K562 (cell line): ENCODE data around the gene FOCAD. TPM values are rescaled to one million over a fixed set of nuclear protein-coding genes. Genes with fewer than 3 reads are reported as not detected.

Experiments used
- ATAC-seq: fragments of 200-7000 bp; cut with Tn5 transposase; 3 replicates; pipeline ENCODE4 v1.9.1; 2020; ENCODE audit warnings: moderate library complexity
- BruUV-seq: library from RNA; stranded (reverse); fragments of 400-500 nt; replicated peaks from 2 replicates; lab custom pipeline; 2021; lab: Mats Ljungman, UMichigan
- CTCF ChIA-PET: fragments of 300-600 bp; formaldehyde crosslinking; extraction: SDS; loops from one replicate; lab custom pipeline; 2021; ENCODE audit warnings: low intra/inter-chr PET ratio; lab: Yijun Ruan, JAX
- POLR2A ChIA-PET: fragments of 300-600, 350-650 bp; sonication (Branson Sonifier 250); formaldehyde crosslinking; extraction: SDS; loops from one replicate; lab custom pipeline; 2021; ENCODE audit warnings: antibody characterized with exemption, inconsistent platforms; lab: Yijun Ruan, JAX
- DNase-seq, 4 experiments: peaks; one replicate each; pipeline versions ENCODE4 v3.0.0 to v3.0.0-alpha.2; 2011 to 2018; ENCODE audit warnings: low spot score in 3 of 4, mixed read lengths in 3 of 4; ENCODE audit errors: extremely low read depth in 1 of 4
- FAIRE-seq: peaks from 2 replicates; lab custom pipeline; 2011; peaks lifted over from hg19 to GRCh38; lab: Jason Lieb, UNC
- H2AFZ ChIP-seq: 2 replicates; pipeline ENCODE4 v1.6.0; 2011; ENCODE audit warnings: low read depth, low read length, control low read depth, inconsistent platforms
- H3K27ac ChIP-seq: fragments of 200-600 bp; 3 replicates; pipeline ENCODE4 v1.8.0; 2011; ENCODE audit warnings: low read depth, mild to moderate bottlenecking, control low read depth, inconsistent platforms, low read length, moderate library complexity, mixed read lengths; ENCODE audit errors: extremely low read depth
- H3K27me3 ChIP-seq, 2 experiments: fragments of 300-600 bp in 1 of 2; 2 replicates in 1 of 2; 3 replicates in 1 of 2; pipeline versions ENCODE4 v1.6.0 to v1.8.0; 2011; ENCODE audit warnings: inconsistent platforms in 2 of 2, low read length in 2 of 2, mild to moderate bottlenecking in 1 of 2, mixed read lengths in 1 of 2, moderate library complexity in 1 of 2; ENCODE audit not compliant: control insufficient read depth in 2 of 2, insufficient read depth in 2 of 2
- H3K36me3 ChIP-seq: fragments of 300-600 bp; 3 replicates; pipeline ENCODE4 v1.8.0; 2011; ENCODE audit warnings: mild to moderate bottlenecking, low read length, inconsistent platforms; ENCODE audit not compliant: control insufficient read depth, insufficient read depth
- H3K4me1 ChIP-seq, 2 experiments: fragments of 200-600 bp in 1 of 2; replicated peaks in 1 of 2; 2 replicates in 1 of 2; 3 replicates in 1 of 2; pipeline versions ENCODE4 v1.5.1 to v1.8.0; 2011; ENCODE audit warnings: inconsistent platforms in 2 of 2, low read length in 2 of 2, mild to moderate bottlenecking in 1 of 2, mixed read lengths in 1 of 2, moderate library complexity in 1 of 2; ENCODE audit not compliant: control insufficient read depth in 2 of 2, insufficient read depth in 2 of 2
- H3K4me2 ChIP-seq: 2 replicates; pipeline ENCODE4 v1.6.1; 2011; ENCODE audit warnings: low read length, control low read depth, inconsistent platforms, mixed read lengths; ENCODE audit not compliant: insufficient read depth
- H3K4me3 ChIP-seq: fragments of 200-600 bp; sonication (generic), shearing (Covaris generic); 2 replicates; pipeline ENCODE4 v1.5.1; 2016; ENCODE audit warnings: control low read depth, inconsistent platforms
- H3K79me2 ChIP-seq: fragments of 200-600 bp; 3 replicates; pipeline ENCODE4 v1.8.0; 2011; ENCODE audit warnings: low read length, inconsistent platforms; ENCODE audit not compliant: control insufficient read depth, insufficient read depth
- H3K9ac ChIP-seq, 2 experiments: 2 replicates each; pipeline versions ENCODE4 v1.6.0 to v1.6.1; 2011; ENCODE audit warnings: low read depth in 2 of 2, low read length in 2 of 2, control low read depth in 1 of 2, inconsistent platforms in 1 of 2, mild to moderate bottlenecking in 1 of 2, mixed read lengths in 1 of 2; ENCODE audit not compliant: insufficient read depth in 1 of 2
- H3K9me1 ChIP-seq: one replicate; pipeline ENCODE4 v1.6.0; 2011; ENCODE audit warnings: inconsistent platforms, mild to moderate bottlenecking, low read length, moderate library complexity; ENCODE audit not compliant: control insufficient read depth, insufficient read depth
- H3K9me3 ChIP-seq: replicated peaks from 2 replicates; pipeline ENCODE4 v1.5.1; 2011; ENCODE audit warnings: low read depth, low read length, inconsistent platforms; ENCODE audit not compliant: control insufficient read depth, insufficient read depth
- H4K20me1 ChIP-seq: replicated peaks from 2 replicates; pipeline ENCODE4 v1.6.1; 2011; ENCODE audit warnings: low read length, inconsistent platforms, mixed read lengths; ENCODE audit not compliant: control insufficient read depth, insufficient read depth
- CBX2 ChIP-seq: fragments of 200-600 bp; sonication (generic); IDR thresholded peaks from one replicate; pipeline ENCODE4 v1.6.1; 2012; ENCODE audit warnings: mild to moderate bottlenecking, low read length, inconsistent platforms; ENCODE audit not compliant: insufficient read depth, poor library complexity, severe bottlenecking
- CBX5 ChIP-seq: IDR thresholded peaks from 2 replicates; pipeline ENCODE4 v1.6.1; 2014; ENCODE audit warnings: low read depth, borderline replicate concordance
- HNRNPL ChIP-seq: fragments of 200-400 bp; formaldehyde crosslinking; IDR thresholded peaks from 2 replicates; pipeline ENCODE4 v1.6.1; 2017; ENCODE audit warnings: low read depth, mild to moderate bottlenecking, low read length
- NFE2 ChIP-seq: IDR thresholded peaks from 2 replicates; pipeline ENCODE4 v1.6.1; 2014; ENCODE audit warnings: antibody characterized with exemption, low read depth
- XRCC5 ChIP-seq: fragments of 200-400 bp; formaldehyde crosslinking; IDR thresholded peaks from 2 replicates; pipeline ENCODE4 v1.6.1; 2017; ENCODE audit warnings: low read depth, mild to moderate bottlenecking, low read length
- WGBS: fragments of 100-300 bp; shearing (Covaris generic); methylation state at CpG from one replicate; pipeline ENCODE4 v1.1.6; 2016; ENCODE audit warnings: low coverage, mixed read lengths; ENCODE audit not compliant: insufficient coverage; ENCODE audit errors: missing lambda C conversion rate; 5-methylcytosine and 5-hydroxymethylcytosine counted together
- in situ Hi-C: fragments of 300-500 bp; cut with MboI; formaldehyde crosslinking; loops from 4 replicates; pipeline ENCODE4 v1.15.0; 2018; ENCODE audit warnings: inconsistent platforms, mixed read lengths
- intact Hi-C: fragments of 100-400 bp; cut with micrococcal nuclease; formaldehyde crosslinking; loops from 2 replicates; pipeline ENCODE4 v1.14.2; 2022
- polyA plus RNA-seq, 8 experiments: library from polyadenylated mRNA; depleted of rRNA in 4 of 8; stranded (reverse) in 5 of 8; unstranded in 3 of 8; fragments of >200 nt; fragmentation: Nextera tagmentation in 2 of 8; fragmentation: Illumina TruSeq in 1 of 8; extraction: Ambion mirVana in 2 of 8; extraction: Trizol in 1 of 8; gene quantifications; 2 replicates each; pipeline versions ENCODE4 v1.2.1 to v1.2.3, GENCODE V29; 2011 to 2014; ENCODE audit warnings: inconsistent platforms in 1 of 8, missing spikeins in 1 of 8
- total RNA-seq, 7 experiments: library from RNA; depleted of rRNA in 6 of 7; stranded (reverse); fragments of >200 nt in 6 of 7; fragmentation: Illumina TruSeq in 2 of 7; extraction: Trizol in 2 of 7; gene quantifications; 2 replicates each; pipeline versions ENCODE4 v1.2.1 to v1.2.3, GENCODE V29; 2011 to 2021; ENCODE audit warnings: low replicate concordance in 1 of 7
- TF ChIP-seq, protein P1 (sequence below): IDR thresholded peaks from 3 replicates; pipeline ENCODE4 v1.6.1; 2011; ENCODE audit warnings: borderline replicate concordance, mild to moderate bottlenecking, moderate library complexity; ENCODE audit not compliant: insufficient read length; ENCODE audit errors: extremely low read depth

The FOCAD gene
- total and polyA plus RNA-seq, 9 of the 15 experiments (the other 6 are each of a cell fraction or from before 2014, with no cell fraction given), result 0.13 to 2.4 (median 1.6) TPM

DNA sequence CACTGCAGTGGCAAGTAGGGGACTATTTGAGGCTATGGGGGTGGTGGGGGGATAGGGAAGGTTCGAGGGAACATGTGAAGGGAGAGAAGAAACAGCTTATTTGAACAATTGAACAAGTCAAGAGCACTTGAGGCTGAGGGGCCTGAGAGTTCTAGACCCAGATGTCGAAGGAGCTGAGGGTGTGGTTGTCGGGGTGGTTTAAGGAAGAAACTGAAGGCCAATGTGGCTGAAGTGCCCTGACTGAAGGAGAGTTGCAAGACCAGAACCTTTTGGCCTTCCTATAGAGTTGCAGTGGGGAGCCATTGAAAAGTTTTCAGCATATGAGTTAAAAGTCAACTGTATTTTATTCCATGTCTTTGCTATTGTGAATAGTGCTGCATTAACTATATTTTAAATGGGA, 19.1 kb downstream of the FOCAD start:
- TF ChIP-seq NFE2, result no peak
- TF ChIP-seq CBX5, result no peak
- no peak for TF ChIP-seq CBX2
- TF ChIP-seq, protein P1, sequence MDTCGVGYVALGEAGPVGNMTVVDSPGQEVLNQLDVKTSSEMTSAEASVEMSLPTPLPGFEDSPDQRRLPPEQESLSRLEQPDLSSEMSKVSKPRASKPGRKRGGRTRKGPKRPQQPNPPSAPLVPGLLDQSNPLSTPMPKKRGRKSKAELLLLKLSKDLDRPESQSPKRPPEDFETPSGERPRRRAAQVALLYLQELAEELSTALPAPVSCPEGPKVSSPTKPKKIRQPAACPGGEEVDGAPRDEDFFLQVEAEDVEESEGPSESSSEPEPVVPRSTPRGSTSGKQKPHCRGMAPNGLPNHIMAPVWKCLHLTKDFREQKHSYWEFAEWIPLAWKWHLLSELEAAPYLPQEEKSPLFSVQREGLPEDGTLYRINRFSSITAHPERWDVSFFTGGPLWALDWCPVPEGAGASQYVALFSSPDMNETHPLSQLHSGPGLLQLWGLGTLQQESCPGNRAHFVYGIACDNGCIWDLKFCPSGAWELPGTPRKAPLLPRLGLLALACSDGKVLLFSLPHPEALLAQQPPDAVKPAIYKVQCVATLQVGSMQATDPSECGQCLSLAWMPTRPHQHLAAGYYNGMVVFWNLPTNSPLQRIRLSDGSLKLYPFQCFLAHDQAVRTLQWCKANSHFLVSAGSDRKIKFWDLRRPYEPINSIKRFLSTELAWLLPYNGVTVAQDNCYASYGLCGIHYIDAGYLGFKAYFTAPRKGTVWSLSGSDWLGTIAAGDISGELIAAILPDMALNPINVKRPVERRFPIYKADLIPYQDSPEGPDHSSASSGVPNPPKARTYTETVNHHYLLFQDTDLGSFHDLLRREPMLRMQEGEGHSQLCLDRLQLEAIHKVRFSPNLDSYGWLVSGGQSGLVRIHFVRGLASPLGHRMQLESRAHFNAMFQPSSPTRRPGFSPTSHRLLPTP, result no peak
- TF ChIP-seq XRCC5, result no peak
- no peak for TF ChIP-seq HNRNPL
- TF ChIP-seq, all 486 proteins: peak for 0
- no peak for FAIRE-seq
- BruUV-seq, result no TSS peak
- Histone ChIP-seq H3K36me3 (no peaks in the 10 kb centered on the region), H3K79me2 (no peaks in the 10 kb centered on the region), H3K4me1 (no peaks in the 10 kb centered on the region), H3K9me1 (no peaks in the 10 kb centered on the region), H4K20me1 (no peaks in the 10 kb centered on the region), H2AFZ (no peak overlapping the region), H3K4me3 (no peak overlapping the region), H3K9me3 (no peaks in the 10 kb centered on the region), H3K4me2 (no peak overlapping the region), H3K27me3 (no peaks in the 10 kb centered on the region), H3K27ac (no peak overlapping the region), H3K9ac (no peak overlapping the region)
- in situ Hi-C loops (no loop called here), intact Hi-C loops (no loop called here)
- no peak for DNase-seq
- ATAC-seq, result no peak
- 6% methylated on average over 2 of the region's 3 CpGs for WGBS
- POLR2A ChIA-PET, result no interaction called here
- CTCF ChIA-PET, result no interaction called here
